Measurements from ENCODE around the gene TNRC6C. TPM values are rescaled to one million over a fixed set of nuclear protein-coding genes. Genes with fewer than 3 reads are reported as not detected.

Gene TNRC6C
- total and polyA plus RNA-seq, 7 donors, result 0.92 to 22.1 (median 6.3) TPM

GRCh38 chr17:77943971-77944370, 14.5 kb upstream of the TNRC6C start:
- no peak for DNase-seq
- intact Hi-C loops (cut with DNase I), result no loop called here
- Histone ChIP-seq H3K9me3 (no peaks in the 10 kb centered on the region), H3K27ac (no peak overlapping the region), H3K36me3 (no peaks in the 10 kb centered on the region), H3K4me3 (no peak overlapping the region), H3K4me1 (no peaks in the 10 kb centered on the region), H3K27me3 (no peaks in the 10 kb centered on the region)
- 77 to 79% methylated on average over 5 of the region's 5 CpGs for WGBS, 2 donors
- TF ChIP-seq EP300 (IDR thresholded peaks at IDR 0.05) (no peak), POLR2A (IDR thresholded peaks at IDR 0.05) (no peak), POLR2AphosphoS5 (IDR thresholded peaks at IDR 0.05) (no peak), CTCF (IDR thresholded peaks at IDR 0.05) (no peak)

- intact Hi-C loops (cut with DNase I), result no loop called here
- no peak for TF ChIP-seq POLR2A (IDR thresholded peaks at IDR 0.05)
- no peak for TF ChIP-seq EP300 (IDR thresholded peaks at IDR 0.05)
- DNase-seq, result no peak
- 84 to 86% methylated on average over 12 of the region's 12 CpGs for WGBS, 2 donors
- no peaks in the 10 kb centered on the region for H3K4me1 ChIP-seq
- H3K27ac ChIP-seq, result no peak overlapping the region
- no peaks in the 10 kb centered on the region for H3K36me3 ChIP-seq
- H3K4me3 ChIP-seq, result no peak overlapping the region
- H3K9me3 ChIP-seq, result no peaks in the 10 kb centered on the region
- no peaks in the 10 kb centered on the region for H3K27me3 ChIP-seq
Measured at GRCh38 chr17:77944390-77945222, 13.9 kb upstream of the TNRC6C start.

DNA sequence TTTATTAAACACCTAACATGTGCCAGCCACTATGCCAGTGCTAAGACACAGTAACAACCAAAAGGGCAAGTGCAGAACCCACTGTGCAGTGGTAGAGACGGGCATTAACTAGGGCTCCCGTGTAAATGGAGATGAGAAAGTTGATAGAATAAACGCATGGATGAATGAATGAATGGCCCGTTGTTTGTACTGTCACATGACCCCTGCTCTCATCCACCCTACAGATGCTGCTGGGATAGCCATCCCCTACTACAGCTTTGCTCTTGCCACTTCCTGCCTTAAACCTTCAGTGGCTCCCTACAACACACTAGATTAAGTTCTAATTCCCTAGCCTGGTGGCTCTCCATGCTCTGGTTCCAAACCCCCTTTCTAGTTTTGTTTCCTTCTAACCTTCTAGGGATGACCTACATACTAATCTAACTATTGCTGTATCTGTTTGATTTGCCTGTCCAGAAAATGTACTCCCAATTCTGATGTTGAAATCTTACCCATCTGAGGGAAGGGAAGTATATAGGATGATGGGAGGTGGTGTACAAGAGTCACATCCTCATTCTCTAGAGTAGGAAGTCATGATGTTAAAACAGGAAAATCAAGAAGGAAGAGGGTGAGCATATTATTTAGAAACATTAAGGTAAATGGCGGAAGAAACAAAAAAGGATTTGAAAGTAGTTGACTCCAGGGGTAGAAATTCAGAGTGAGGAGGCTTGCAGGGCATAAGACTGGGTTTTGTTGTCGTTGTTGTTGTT, 11.4 kb upstream of the TNRC6C start:
- intact Hi-C loops (cut with DNase I), result no loop called here
- DNase-seq, result no peak
- H3K4me3 ChIP-seq, result no peak overlapping the region
- 88 to 92% methylated on average over 6 of the region's 6 CpGs for WGBS, 2 donors
- H3K27ac ChIP-seq, result no peak overlapping the region
- H3K36me3 ChIP-seq, result no peaks in the 10 kb centered on the region
- H3K27me3 ChIP-seq, result no peaks in the 10 kb centered on the region
- H3K9me3 ChIP-seq, result no peaks in the 10 kb centered on the region
- TF ChIP-seq EP300 (IDR thresholded peaks at IDR 0.05) (no peak), POLR2AphosphoS5 (IDR thresholded peaks at IDR 0.05) (no peak), CTCF (IDR thresholded peaks at IDR 0.05) (no peak), POLR2A (IDR thresholded peaks at IDR 0.05) (no peak)
- no peaks in the 10 kb centered on the region for H3K4me1 ChIP-seq

DNA sequence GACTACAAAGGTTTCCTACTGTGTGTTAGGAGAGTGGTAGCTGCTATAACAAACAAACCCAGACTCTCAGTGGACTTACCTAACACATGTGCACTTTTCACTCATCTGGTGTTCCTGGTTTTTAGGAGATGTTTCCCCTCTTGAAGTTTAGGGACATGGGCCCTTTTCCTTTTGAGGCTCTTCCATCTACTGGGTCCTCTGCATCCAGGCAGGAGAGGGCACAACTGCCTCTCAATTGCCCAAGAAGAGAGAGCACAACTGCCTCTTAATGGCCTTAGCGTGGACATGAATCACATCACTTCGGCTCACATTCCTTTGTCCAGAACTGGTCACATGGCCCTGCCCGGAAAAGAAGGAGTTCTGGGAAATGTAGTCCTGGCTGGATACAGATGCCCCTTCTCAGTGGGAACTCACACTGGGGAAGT, 9.8 kb upstream of the TNRC6C start:
- Histone ChIP-seq H3K27me3 (no peaks in the 10 kb centered on the region), H3K36me3 (no peaks in the 10 kb centered on the region), H3K9me3 (no peaks in the 10 kb centered on the region), H3K4me1 (no peaks in the 10 kb centered on the region), H3K27ac (no peak overlapping the region), H3K4me3 (no peak overlapping the region)
- 24 to 49% methylated on average over 3 of the region's 3 CpGs for WGBS, 2 donors
- intact Hi-C loops (cut with DNase I), result no loop called here
- TF ChIP-seq POLR2AphosphoS5 (IDR thresholded peaks at IDR 0.05) (no peak), EP300 (IDR thresholded peaks at IDR 0.05) (no peak), POLR2A (IDR thresholded peaks at IDR 0.05) (no peak), CTCF (IDR thresholded peaks at IDR 0.05) (no peak)
- no peak for DNase-seq

DNA sequence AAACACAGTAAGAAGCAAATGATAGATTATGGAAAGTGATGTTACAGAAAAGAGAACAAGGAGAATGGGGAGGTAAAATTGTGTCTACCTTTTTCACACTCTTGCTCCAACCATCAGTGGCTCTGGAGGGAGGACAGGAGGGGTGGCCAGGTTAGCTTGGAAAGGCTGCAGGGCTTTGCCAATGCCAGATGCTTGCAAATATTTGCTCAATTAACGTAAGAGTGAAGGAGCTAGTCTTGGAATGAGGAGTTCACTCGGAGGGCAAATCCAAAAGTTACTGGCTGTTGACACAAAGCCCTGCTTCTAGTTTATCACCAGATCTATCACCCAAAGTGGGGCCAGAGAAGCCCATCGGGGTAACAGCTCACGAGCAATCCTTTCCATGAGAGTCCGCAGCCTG, 7.4 kb upstream of the TNRC6C start:
- H3K27ac ChIP-seq, result no peak overlapping the region

More for the DNA sequence above, 7.4 kb upstream of the TNRC6C start:
- no peak for DNase-seq
- Histone ChIP-seq H3K9me3 (no peaks in the 10 kb centered on the region), H3K36me3 (no peaks in the 10 kb centered on the region), H3K4me1 (no peaks in the 10 kb centered on the region), H3K4me3 (no peak overlapping the region), H3K27me3 (no peaks in the 10 kb centered on the region)
- WGBS, 2 donors, result 59 to 67% methylated on average over 5 of the region's 5 CpGs
- intact Hi-C loops (cut with DNase I), result no loop called here
- TF ChIP-seq POLR2AphosphoS5 (IDR thresholded peaks at IDR 0.05), result no peak
- no peak for TF ChIP-seq CTCF (IDR thresholded peaks at IDR 0.05)
- TF ChIP-seq EP300 (IDR thresholded peaks at IDR 0.05), result no peak
- no peak for TF ChIP-seq POLR2A (IDR thresholded peaks at IDR 0.05)

Measured in sigmoid colon (tissue), 7 donors.